HG02571 (cell line): Measurements from ENCODE around the gene NUMA1.

Experiments used
- ATAC-seq: cut with Tn5 transposase; IDR thresholded peaks from one replicate; pipeline ENCODE4 v1.9.1; 2021; ENCODE audit warnings: mild to moderate bottlenecking, moderate library complexity; ENCODE audit not compliant: unreplicated experiment

NUMA1 gene

DNA sequence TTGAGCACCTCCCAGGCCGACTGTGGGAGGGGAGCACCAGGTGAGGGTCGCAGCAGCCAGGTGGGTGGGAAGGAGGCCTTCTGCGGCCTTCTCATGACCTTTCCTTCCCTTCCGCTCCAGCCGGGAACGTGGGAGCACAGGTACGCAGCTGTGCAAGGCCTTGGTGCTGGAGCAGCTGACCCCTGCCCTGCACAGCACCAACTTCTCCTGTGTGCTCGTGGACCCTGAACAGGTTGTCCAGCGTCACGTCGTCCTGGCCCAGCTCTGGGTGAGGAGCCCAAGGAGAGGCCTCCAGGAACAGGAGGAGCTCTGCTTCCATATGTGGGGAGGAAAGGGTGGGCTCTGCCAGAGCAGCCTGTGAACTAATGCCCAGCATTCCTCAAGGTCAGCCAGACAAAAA, 79.1 kb downstream of the NUMA1 start:
- no peak for ATAC-seq

DNA sequence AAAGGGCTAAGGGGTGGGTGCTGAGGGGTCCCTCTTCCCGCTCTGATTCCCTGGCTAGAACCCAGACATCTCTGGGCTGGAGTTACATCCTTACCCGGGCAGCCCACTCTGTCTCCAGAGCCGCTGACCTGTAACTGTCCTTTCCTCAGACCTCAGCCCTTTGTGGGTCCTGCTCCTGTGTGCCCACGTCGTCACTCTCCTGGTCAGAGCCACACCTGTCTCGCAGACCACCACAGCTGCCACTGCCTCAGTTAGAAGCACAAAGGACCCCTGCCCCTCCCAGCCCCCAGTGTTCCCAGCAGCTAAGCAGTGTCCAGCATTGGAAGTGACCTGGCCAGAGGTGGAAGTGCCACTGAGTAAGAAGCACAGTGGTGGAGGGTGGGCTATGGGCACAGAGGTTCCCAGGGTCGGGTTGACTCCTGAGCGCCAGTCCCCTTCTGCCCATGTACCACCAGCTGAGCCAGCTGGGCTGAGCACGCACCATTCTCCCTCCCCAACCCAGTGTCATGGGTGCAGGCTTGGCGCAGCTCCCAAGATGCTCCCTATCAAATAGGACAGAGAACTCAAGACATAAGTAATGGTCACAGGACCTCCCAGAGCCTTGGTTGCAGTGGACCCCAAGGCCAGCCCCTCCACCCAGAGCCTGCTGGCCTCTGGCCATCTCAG, 80.0 kb downstream of the NUMA1 start:
- ATAC-seq: no peak

GRCh38 chr11:71999798-72000197, 80.5 kb downstream of the NUMA1 start:
- no peak for ATAC-seq

DNA sequence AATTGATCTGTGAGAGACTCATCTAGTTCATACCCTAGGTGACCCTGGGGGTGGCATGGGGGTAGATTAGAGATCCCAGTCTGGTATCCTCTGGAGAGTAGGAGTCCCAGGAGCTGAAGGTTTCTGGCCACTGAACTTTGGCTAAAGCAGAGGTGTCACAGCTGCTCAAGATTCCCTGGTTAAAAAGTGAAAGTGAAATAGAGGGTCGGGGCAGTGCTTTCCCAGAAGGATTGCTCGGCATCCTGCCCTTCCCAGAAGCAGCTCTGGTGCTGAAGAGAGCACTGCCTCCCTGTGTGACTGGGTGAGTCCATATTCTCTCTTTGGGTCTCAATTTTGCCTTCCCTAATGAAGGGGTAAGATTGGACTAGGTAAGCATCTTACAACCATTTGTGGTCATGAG, 81.0 kb downstream of the NUMA1 start:
- no peak for ATAC-seq

DNA sequence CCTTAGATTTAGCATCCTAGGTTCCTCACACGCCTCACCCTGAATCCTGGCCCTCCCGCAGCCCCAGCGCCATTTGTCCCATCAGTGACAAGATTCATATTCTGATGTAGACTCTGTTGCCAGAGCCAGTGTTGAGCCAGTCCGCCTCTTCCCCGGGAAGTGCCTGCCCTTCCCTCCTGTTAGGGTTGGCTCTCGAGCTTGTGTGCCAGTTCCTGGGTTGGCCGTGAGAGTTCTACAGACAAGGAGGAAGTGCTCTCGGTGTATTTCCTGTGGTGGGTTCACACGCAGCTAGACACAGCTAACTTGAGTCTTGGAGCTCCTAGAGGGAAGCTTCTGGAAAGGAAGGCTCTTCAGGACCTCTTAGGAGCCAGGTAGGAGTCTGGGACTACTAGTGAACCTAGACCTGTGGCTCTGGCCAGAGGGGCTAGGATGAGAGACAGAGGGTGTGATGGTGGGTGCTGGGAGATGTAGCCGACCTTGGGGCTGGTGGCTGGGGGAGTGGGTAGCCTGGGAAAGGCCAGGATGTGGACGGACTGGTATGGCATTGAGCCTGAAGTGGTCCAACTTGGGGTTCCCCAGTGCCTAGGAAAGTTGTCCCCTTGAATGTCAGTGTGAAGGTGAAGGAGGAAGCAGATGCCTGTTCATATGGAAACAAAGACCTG, 81.6 kb downstream of the NUMA1 start, which contains the start of gene IL18BP:
TSS of gene IL18BP (plus strand) at position 261 of the 662 bp plus-strand sequence. CDS start 1,076 bp downstream, outside the sequence.
- ATAC-seq: no peak

DNA sequence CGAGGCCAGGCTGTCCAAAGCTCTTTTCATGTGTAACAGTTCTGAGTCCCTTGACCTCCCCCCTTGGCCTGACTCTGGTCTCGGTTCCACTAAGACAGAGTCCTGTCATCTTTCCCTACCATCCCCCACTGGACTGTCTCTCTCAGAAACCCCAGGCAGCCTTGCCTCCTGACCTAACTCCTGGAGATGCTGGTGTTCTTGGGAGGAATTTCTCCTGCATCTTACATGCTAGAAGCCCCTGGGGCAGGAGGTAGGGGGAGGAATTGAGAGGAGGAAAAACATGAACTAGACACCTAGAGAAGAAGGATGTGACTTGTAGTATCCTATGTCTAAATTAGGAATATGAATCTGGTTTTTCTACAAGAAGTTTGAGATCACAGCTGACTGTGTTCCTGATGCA, 82.3 kb downstream of the NUMA1 start:
- no peak for ATAC-seq

- ATAC-seq: no peak
Measured at GRCh38 chr11:71997594-71997993, 82.7 kb downstream of the NUMA1 start.

- no peak for ATAC-seq
Measured at GRCh38 chr11:71996946-71997345, 83.4 kb downstream of the NUMA1 start.

DNA sequence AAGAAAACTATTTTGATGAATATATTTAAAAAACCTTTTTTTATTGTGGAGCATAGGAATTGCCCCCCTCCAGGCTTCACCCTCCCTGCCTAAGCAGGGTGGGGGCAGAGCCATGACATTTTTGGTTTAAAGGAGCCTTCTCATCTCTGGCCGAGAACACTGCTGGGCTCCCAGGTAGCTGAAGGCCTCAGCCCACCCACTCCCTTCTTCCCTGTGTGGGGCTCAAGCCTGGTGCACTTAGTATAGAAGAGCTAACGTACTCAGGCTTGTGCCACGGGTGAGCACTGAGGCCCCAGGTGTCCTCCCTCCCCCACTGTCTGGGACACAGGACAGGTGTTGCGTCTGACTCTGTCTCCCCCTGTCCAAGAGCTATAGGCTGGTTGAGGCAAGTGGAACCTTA, 83.8 kb downstream of the NUMA1 start:
- no peak for ATAC-seq

- ATAC-seq: no peak
Measured at GRCh38 chr11:71995726-71996291, 84.5 kb downstream of the NUMA1 start.

DNA sequence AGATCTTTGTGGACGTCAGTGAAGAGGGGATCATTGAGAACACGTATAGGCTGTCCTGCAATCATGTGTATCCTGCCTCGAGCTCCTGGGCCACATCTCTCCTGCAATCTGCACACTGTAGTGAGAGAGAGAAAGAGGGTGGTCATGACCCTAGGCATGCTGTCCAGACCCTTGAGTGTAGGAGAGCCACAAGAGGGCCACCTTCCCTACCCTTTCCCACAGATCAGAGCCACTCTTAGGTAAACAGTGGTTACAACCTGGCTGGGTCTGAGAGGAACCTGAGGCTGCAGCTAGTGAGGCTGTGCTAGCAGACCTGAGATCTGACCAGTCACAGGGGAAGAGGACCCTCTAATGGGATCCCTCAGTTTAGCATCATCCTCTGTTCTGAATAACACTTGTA, 85.6 kb downstream of the NUMA1 start:
- ATAC-seq: no peak

DNA sequence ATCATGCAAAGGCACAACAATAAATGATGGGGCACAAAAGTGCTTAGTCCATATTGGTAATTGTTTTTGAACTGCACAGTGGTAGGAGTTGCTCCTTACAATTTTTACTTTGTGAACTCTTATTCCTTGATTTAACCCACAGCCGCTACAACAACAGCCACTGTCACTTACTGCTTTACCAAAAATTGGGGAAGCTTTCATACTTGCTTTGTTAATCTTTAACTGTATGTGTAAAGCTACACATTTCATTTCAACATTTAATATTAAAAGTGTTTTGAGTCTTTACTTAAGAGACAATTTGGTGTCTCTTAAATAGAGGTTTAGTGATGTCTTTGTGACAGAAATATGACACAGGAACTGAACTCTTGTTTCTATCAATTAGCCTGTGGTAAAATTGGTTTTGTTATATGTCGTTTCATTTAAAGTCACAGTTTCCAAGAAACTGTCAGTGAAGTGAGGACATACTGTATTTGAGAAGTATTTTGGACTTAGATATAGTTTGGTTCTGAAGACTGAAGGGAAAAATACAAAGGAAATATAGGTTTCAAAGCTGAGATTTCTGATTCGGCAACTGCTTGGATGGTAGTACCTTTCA, 88.1 kb downstream of the NUMA1 start:
- ATAC-seq: no peak

DNA sequence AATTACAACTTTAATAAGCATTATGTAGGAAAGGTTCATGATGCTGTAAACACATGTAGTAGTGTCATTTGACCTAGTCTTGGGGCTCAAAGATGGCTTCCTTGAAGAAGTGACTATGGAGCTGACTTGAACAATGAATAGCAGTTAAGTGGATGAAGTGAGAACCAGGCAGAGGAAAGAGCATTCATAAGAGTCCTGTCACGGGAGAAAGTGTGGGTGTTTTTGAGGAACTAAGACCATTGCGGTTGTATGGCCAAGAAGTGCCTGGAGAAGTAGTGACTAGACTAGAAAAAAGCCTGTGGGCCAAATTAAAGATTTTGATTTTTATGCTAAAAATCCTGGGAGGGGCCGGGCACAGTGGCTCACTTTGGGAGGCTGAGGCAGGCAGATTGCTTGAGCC, 88.8 kb downstream of the NUMA1 start:
- ATAC-seq: peak; percentile 76

DNA sequence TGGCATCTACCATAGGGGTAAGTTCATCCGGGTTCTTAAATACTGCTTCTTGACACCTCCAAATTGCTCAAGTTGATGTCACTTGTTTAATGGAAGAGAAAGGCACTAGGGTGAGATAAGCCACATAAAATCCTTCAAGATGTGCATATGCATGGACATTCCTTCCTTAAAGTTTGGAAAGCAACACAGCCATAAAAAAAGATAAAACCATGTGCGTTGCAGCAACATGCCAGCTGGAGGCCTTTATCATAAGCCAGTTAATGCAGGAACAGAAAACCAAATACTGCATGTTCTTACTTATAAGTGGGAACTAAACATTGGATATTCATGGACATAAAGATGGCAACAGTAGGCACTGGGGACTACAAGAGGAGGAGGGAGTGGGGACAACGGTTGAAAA, 89.6 kb downstream of the NUMA1 start:
- no peak for ATAC-seq

DNA sequence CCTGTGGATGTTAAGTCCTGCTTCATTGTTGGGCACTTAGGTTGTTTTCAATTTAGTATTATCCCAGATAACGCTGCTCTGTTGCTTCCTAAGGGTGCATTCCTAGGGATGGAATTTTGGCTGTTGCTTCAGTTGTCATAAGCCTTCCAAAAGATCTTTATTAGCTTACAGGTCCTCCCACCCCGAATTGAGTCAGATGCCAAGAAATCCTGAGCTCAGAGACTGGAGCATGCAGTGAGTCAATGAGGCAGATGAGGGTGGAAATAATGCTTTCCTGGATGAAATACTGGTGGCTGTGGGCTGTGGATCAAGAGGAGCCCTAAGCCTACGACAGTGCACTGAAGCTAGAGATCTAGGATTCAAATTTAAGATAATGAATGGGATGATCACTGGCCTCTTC, 92.3 kb downstream of the NUMA1 start:
- ATAC-seq: no peak

- ATAC-seq: no peak
Measured at GRCh38 chr11:71987521-71987920, 92.8 kb downstream of the NUMA1 start.

- no peak for ATAC-seq
Measured at GRCh38 chr11:71986131-71986530, 94.2 kb downstream of the NUMA1 start.

DNA sequence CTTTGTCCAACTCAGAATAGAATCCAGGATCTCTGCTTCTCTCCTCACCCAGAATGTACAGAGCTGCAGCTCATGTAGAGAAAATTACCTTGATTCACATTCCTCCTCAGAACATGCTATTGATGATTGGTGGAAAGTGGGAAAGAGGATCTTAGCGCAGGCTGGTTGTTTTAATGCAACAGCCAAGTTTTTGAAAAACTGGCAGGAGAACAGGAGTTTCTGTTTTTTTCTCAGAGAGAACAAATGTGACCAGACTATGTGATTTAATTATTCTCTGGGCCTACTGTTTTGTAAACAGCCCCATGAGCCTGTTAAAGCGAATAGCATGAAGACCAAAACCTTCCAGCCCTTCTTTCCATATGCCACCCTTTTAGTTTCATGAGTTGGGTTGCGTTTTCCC, 100.7 kb downstream of the NUMA1 start:
- no peak for ATAC-seq

GRCh38 chr11:71979094-71979493, 101.2 kb downstream of the NUMA1 start:
- no peak for ATAC-seq

DNA sequence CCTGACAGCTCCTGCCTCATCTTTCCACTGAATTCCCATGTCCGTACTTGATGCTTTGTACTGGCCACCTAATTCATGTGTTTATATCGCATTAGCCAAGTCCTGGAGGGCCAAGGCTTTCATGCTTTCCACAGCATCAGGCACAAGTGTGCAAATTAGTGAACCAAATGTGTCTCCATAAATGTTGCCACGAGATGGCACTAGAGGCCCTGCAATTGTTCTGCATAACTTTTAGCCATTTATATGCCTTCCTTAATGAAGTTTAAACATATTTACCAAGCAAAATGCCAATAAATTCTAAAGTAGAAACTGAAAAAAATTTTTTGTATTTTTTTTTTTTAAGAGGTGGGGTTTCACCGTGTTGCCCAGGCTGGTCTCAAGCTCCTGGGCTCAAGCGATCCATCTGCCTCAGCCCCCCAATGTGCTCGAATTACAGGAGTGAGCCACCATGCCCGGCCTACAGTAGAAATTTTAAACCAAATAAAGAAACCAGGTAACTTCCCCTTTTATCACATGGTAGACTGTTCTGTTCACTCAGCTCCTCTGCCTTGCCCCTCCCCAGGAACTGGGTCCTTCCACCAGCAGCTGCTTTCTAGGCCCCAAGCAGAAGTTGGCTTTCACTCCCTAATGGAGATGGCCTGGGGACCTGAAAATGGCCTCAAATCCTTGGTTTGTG, 102.5 kb downstream of the NUMA1 start:
- no peak for ATAC-seq

DNA sequence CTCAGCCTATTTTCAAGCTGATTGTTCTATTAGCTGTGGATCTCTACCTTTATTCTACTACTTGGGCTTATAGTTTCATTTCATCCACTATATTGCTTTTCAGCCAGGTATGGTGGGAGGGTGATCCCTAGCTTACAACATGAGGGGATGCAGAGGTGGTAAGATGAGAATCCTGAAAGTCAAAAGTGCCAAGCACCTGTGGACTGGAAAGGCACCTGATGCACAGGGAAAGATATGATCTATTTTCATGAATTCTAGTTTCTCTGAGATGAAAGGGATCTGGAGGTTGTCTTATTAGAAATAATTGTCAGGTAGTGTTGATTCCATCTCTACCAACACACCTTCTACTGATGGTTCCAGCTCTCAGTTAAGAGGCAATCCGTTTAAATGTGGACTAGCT, 103.3 kb downstream of the NUMA1 start:
- no peak for ATAC-seq
